ENCODE results near the gene LELP1.
"Not testable (repeated sequence)": the region's sequence is repeated elsewhere in the genome, so short reads cannot be mapped to it uniquely, and the experiment has no call there.

LELP1 gene

GRCh38 chr1:153229076-153229829, 26.0 kb downstream of the LELP1 start:
- not testable (repeated sequence) for H3K4me3 ChIP-seq (ENCODE audit: low read length, poor library complexity, severe bottlenecking); H3K79me2 ChIP-seq (ENCODE audit: insufficient read depth, low read length); H2AFZ ChIP-seq (ENCODE audit: low read length); H3F3A ChIP-seq (ENCODE audit: low read depth); H3K36me3 ChIP-seq (ENCODE audit: insufficient read depth, low read length); H3K4me1 ChIP-seq (ENCODE audit: insufficient read depth, low read length, poor library complexity, severe bottlenecking); H3K27me3 ChIP-seq (ENCODE audit: insufficient read depth, low read length, poor library complexity, severe bottlenecking); H3K4me2 ChIP-seq (ENCODE audit: low read depth, low read length, poor library complexity, severe bottlenecking); H3K9ac ChIP-seq (ENCODE audit: low read depth, low read length, poor library complexity, severe bottlenecking); H3K9me2 ChIP-seq (replicated peaks; ENCODE audit: low read depth, low read length); H4K20me1 ChIP-seq (ENCODE audit: insufficient read depth, low read length, poor library complexity, severe bottlenecking); H3K9me3 ChIP-seq (ENCODE audit: insufficient read depth, low read depth, low read length)
- TF ChIP-seq CTCF (conservative IDR thresholded peaks at IDR 0.05; ENCODE audit: low read length), result peak; percentile 59

GRCh38 chr1:153231363-153231762, 28.1 kb downstream of the LELP1 start:
- H3K9ac ChIP-seq (ENCODE audit: low read depth, low read length, poor library complexity, severe bottlenecking), result no peak overlapping the region
- H4K20me1 ChIP-seq (ENCODE audit: insufficient read depth, low read length, poor library complexity, severe bottlenecking), result no peaks in the 10 kb centered on the region
- no peaks in the 10 kb centered on the region for H3K27me3 ChIP-seq (ENCODE audit: insufficient read depth, low read length, poor library complexity, severe bottlenecking)
- H2AFZ ChIP-seq (ENCODE audit: low read length), result no peak overlapping the region
- H3K36me3 ChIP-seq (ENCODE audit: insufficient read depth, low read length), result no peaks in the 10 kb centered on the region
- H3K4me1 ChIP-seq (ENCODE audit: insufficient read depth, low read length, poor library complexity, severe bottlenecking), result no peaks in the 10 kb centered on the region
- H3K4me3 ChIP-seq (ENCODE audit: low read length, poor library complexity, severe bottlenecking), result no peak overlapping the region
- H3K9me3 ChIP-seq (ENCODE audit: insufficient read depth, low read depth, low read length), result no peaks in the 10 kb centered on the region
- no peaks in the 10 kb centered on the region for H3K9me2 ChIP-seq (replicated peaks; ENCODE audit: low read depth, low read length)
- no peaks in the 10 kb centered on the region for H3K79me2 ChIP-seq (ENCODE audit: insufficient read depth, low read length)
- no peak for TF ChIP-seq CTCF (conservative IDR thresholded peaks at IDR 0.05; ENCODE audit: low read length)
- no peak for TF ChIP-seq EZH2phosphoT487 (IDR thresholded peaks at IDR 0.05; ENCODE audit: borderline replicate concordance)
- no peak overlapping the region for H3K4me2 ChIP-seq (ENCODE audit: low read depth, low read length, poor library complexity, severe bottlenecking)
- H3F3A ChIP-seq (ENCODE audit: low read depth), result no peaks in the 10 kb centered on the region

GRCh38 chr1:153231785-153232184, 28.6 kb downstream of the LELP1 start:
- TF ChIP-seq EZH2phosphoT487 (IDR thresholded peaks at IDR 0.05; ENCODE audit: borderline replicate concordance), result no peak
- no peak for TF ChIP-seq CTCF (conservative IDR thresholded peaks at IDR 0.05; ENCODE audit: low read length)
- H3K79me2 ChIP-seq (ENCODE audit: insufficient read depth, low read length), result no peaks in the 10 kb centered on the region

More at GRCh38 chr1:153231785-153232184, 28.6 kb downstream of the LELP1 start:
- no peaks in the 10 kb centered on the region for H3K9me3 ChIP-seq (ENCODE audit: insufficient read depth, low read depth, low read length)
- no peak overlapping the region for H2AFZ ChIP-seq (ENCODE audit: low read length)
- no peak overlapping the region for H3K4me2 ChIP-seq (ENCODE audit: low read depth, low read length, poor library complexity, severe bottlenecking)
- no peaks in the 10 kb centered on the region for H3K4me1 ChIP-seq (ENCODE audit: insufficient read depth, low read length, poor library complexity, severe bottlenecking)
- H3K27me3 ChIP-seq (ENCODE audit: insufficient read depth, low read length, poor library complexity, severe bottlenecking), result no peaks in the 10 kb centered on the region
- H3K36me3 ChIP-seq (ENCODE audit: insufficient read depth, low read length), result no peaks in the 10 kb centered on the region
- no peaks in the 10 kb centered on the region for H3F3A ChIP-seq (ENCODE audit: low read depth)
- no peak overlapping the region for H3K4me3 ChIP-seq (ENCODE audit: low read length, poor library complexity, severe bottlenecking)
- H4K20me1 ChIP-seq (ENCODE audit: insufficient read depth, low read length, poor library complexity, severe bottlenecking), result no peaks in the 10 kb centered on the region
- H3K9ac ChIP-seq (ENCODE audit: low read depth, low read length, poor library complexity, severe bottlenecking), result no peak overlapping the region
- H3K9me2 ChIP-seq (replicated peaks; ENCODE audit: low read depth, low read length), result no peaks in the 10 kb centered on the region

Data from Loucy (cell line).